Fibroblast of upper back skin (primary cell): ENCODE data around the gene AHRR.
"Not testable (repeated sequence)": the region's sequence is repeated elsewhere in the genome, so short reads cannot be mapped to it uniquely, and the experiment has no call there.

Experiments
- DNase-seq: peaks from one replicate; pipeline ENCODE4 v3.0.0-alpha.2; 2013

Gene AHRR

GRCh38 chr5:306011-306805 lies 15.3 kb upstream of the AHRR start:
- no peak for DNase-seq

GRCh38 chr5:307306-307705 lies 14.2 kb upstream of the AHRR start:
- no peak for DNase-seq

- DNase-seq = no peak
These were observed 13.5 kb upstream of the AHRR start for GRCh38 chr5:307794-308579.

- DNase-seq = no peak
These were observed 12.7 kb upstream of the AHRR start for GRCh38 chr5:308672-309271.

GRCh38 chr5:309831-310230 lies 11.7 kb upstream of the AHRR start:
- not testable (repeated sequence) for DNase-seq

GRCh38 chr5:310516-310915 lies 11.0 kb upstream of the AHRR start:
- no peak for DNase-seq

- DNase-seq = no peak
These were observed 10.5 kb upstream of the AHRR start for GRCh38 chr5:310941-311434.

GRCh38 chr5:311963-312362 lies 9.6 kb upstream of the AHRR start:
- DNase-seq = no peak

- DNase-seq = no peak
These were observed 8.7 kb upstream of the AHRR start for GRCh38 chr5:312845-313244.

- DNase-seq = no peak
These were observed 8.2 kb upstream of the AHRR start for GRCh38 chr5:313265-313664.

GRCh38 chr5:313806-314376 lies 7.6 kb upstream of the AHRR start:
- DNase-seq = no peak

GRCh38 chr5:314676-315487 lies 6.6 kb upstream of the AHRR start:
- no peak for DNase-seq

- no peak for DNase-seq
These were observed 5.9 kb upstream of the AHRR start for GRCh38 chr5:315488-316209.

GRCh38 chr5:316210-317085 lies 5.1 kb upstream of the AHRR start:
- DNase-seq = no peak

- peak; percentile 79 for DNase-seq
These were observed 4.3 kb upstream of the AHRR start for GRCh38 chr5:317086-317811.

- DNase-seq = peak; percentile 84
These were observed 3.1 kb upstream of the AHRR start for GRCh38 chr5:318341-318897.

GRCh38 chr5:318931-319601 lies 2.4 kb upstream of the AHRR start:
- DNase-seq = no peak

- DNase-seq = no peak
These were observed 837 bp upstream of the AHRR start for GRCh38 chr5:320524-321229.
